ENCODE results near the gene CCDC59. TPM values are rescaled to one million over a fixed set of nuclear protein-coding genes. Genes with fewer than 3 reads are reported as not detected.
A peak's percentile ranks its signal among the peaks of the same experiment; 100 is the strongest.

Gene CCDC59
- total RNA-seq, 2 donors from 2014 or later = 14.2 to 30.4 TPM

GRCh38 chr12:82326905-82327503 lies 31.2 kb downstream of the CCDC59 start:
- DNase-seq = no peak
- TF ChIP-seq POLR2A (IDR thresholded peaks at IDR 0.05) = no peak
- TF ChIP-seq, protein P1, sequence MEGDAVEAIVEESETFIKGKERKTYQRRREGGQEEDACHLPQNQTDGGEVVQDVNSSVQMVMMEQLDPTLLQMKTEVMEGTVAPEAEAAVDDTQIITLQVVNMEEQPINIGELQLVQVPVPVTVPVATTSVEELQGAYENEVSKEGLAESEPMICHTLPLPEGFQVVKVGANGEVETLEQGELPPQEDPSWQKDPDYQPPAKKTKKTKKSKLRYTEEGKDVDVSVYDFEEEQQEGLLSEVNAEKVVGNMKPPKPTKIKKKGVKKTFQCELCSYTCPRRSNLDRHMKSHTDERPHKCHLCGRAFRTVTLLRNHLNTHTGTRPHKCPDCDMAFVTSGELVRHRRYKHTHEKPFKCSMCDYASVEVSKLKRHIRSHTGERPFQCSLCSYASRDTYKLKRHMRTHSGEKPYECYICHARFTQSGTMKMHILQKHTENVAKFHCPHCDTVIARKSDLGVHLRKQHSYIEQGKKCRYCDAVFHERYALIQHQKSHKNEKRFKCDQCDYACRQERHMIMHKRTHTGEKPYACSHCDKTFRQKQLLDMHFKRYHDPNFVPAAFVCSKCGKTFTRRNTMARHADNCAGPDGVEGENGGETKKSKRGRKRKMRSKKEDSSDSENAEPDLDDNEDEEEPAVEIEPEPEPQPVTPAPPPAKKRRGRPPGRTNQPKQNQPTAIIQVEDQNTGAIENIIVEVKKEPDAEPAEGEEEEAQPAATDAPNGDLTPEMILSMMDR (IDR thresholded peaks at IDR 0.05) = peak; percentile 5 to 57 (median 48)
- H3K27me3 ChIP-seq = no peaks in the 10 kb centered on the region
- no peaks in the 10 kb centered on the region for H3K9me3 ChIP-seq
- intact Hi-C loops (cut with DNase I) = no loop called here
- H3K36me3 ChIP-seq (replicated peaks in 1 of 2; ENCODE audit: insufficient read depth in 1 of 2, low read depth in 2 of 2) = no peaks in the 10 kb centered on the region
- no peak overlapping the region for H3K4me3 ChIP-seq
- no peak overlapping the region for H3K27ac ChIP-seq
- no peak for ATAC-seq
- no peaks in the 10 kb centered on the region for H3K4me1 ChIP-seq
- 0 to 7% methylated on average over 1 of the region's 1 CpG for WGBS, 2 donors

GRCh38 chr12:82325540-82326336 lies 32.4 kb downstream of the CCDC59 start:
- no peak overlapping the region for H3K4me3 ChIP-seq
- no peaks in the 10 kb centered on the region for H3K27me3 ChIP-seq
- intact Hi-C loops (cut with DNase I) = no loop called here
- no peaks in the 10 kb centered on the region for H3K4me1 ChIP-seq
- 50 to 64% methylated on average over 4 of the region's 4 CpGs for WGBS, 2 donors
- no peaks in the 10 kb centered on the region for H3K9me3 ChIP-seq
- no peak for DNase-seq
- H3K36me3 ChIP-seq (replicated peaks in 1 of 2; ENCODE audit: insufficient read depth in 1 of 2, low read depth in 2 of 2) = no peaks in the 10 kb centered on the region
- no peak for ATAC-seq
- TF ChIP-seq POLR2A (IDR thresholded peaks at IDR 0.05) = no peak
- TF ChIP-seq, protein P1 (IDR thresholded peaks at IDR 0.05) = no peak
- H3K27ac ChIP-seq = no peak overlapping the region

GRCh38 chr12:82319276-82319675 lies 38.9 kb downstream of the CCDC59 start:
- no peak for ATAC-seq
- Histone ChIP-seq H3K36me3 (replicated peaks in 1 of 2; ENCODE audit: insufficient read depth in 1 of 2, low read depth in 2 of 2) (no peaks in the 10 kb centered on the region), H3K27ac (no peak overlapping the region), H3K9me3 (no peaks in the 10 kb centered on the region), H3K4me1 (no peaks in the 10 kb centered on the region), H3K4me3 (no peak overlapping the region), H3K27me3 (no peaks in the 10 kb centered on the region)
- 68 to 82% methylated on average over 1 of the region's 1 CpG for WGBS, 2 donors
- no peak for TF ChIP-seq POLR2A (IDR thresholded peaks at IDR 0.05)
- TF ChIP-seq, protein P1 (IDR thresholded peaks at IDR 0.05) = no peak
- intact Hi-C loops (cut with DNase I) = no loop called here
- no peak for DNase-seq

DNA sequence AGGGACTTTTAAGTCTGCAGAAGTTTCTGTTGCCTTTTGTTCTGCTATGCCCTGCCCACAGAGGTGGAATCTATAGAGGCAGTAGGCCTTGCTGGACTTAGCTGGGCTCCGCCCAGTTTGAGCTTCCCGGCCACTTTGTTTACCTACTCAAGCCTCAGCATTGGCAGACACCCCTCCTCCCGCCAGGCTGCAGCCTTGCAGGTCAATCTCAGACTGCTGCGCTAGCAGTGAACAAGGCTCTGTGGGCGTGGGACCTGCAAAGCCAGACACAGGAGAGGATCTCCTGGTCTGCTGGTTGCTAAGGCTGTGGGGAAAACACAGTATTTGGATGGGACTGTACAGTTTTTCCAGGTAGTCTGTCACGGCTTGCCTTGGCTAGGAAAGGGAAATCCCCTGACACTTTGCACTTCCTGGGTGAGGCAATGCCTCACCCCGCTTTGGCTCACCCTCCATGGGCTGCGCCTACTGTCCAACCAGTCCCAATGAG lies 43.7 kb downstream of the CCDC59 start:
- peak; percentile 39 to 74 (median 60) for DNase-seq
- peak; percentile 53 for ATAC-seq
- H3K9me3 ChIP-seq = no peaks in the 10 kb centered on the region
- H3K36me3 ChIP-seq (replicated peaks in 1 of 2; ENCODE audit: insufficient read depth in 1 of 2, low read depth in 2 of 2) = no peaks in the 10 kb centered on the region
- intact Hi-C loops (cut with DNase I) = no loop called here
- 42% methylated on average over 8 of the region's 8 CpGs for WGBS, 2 donors
- H3K27me3 ChIP-seq = no peaks in the 10 kb centered on the region
- TF ChIP-seq POLR2A (IDR thresholded peaks at IDR 0.05) = no peak
- TF ChIP-seq, protein P1 (IDR thresholded peaks at IDR 0.05) = no peak
- H3K4me3 ChIP-seq = no peak overlapping the region
- no peaks in the 10 kb centered on the region for H3K4me1 ChIP-seq
- no peak overlapping the region for H3K27ac ChIP-seq

Other genes starting within 250 kb of the CCDC59 start
- gene METTL25, start 142 bp upstream of the CCDC59 start, total RNA-seq = 1 to 10 TPM; 2.6 to 9.6 TPM